Lung (tissue), 12 donors: Measurements from ENCODE around the gene MRPS2. TPM values are rescaled to one million over a fixed set of nuclear protein-coding genes. Genes with fewer than 3 reads are reported as not detected.
"Not testable (repeated sequence)": the region's sequence is repeated elsewhere in the genome, so short reads cannot be mapped to it uniquely, and the experiment has no call there.

Experiments
- ATAC-seq: fragments of 200-7000 bp; cut with Tn5 transposase; one replicate; pipeline ENCODE4 v1.9.1; 2020; ENCODE audit warnings: moderate number of reproducible peaks; ENCODE audit not compliant: insufficient read depth, low FRiP score
- DNase-seq, 3 donors: peaks; one replicate each; pipeline ENCODE4 v3.0.0-alpha.2; 2013 to 2017
- H3K27ac ChIP-seq, 2 donors: one replicate each; pipeline ENCODE4 v1.5.1; 2013; ENCODE audit warnings: mild to moderate bottlenecking in 2 of 2, moderate library complexity in 2 of 2, control low read depth in 1 of 2, inconsistent platforms in 1 of 2, low read depth in 1 of 2, low read length in 1 of 2
- H3K27me3 ChIP-seq, 3 donors: one replicate each; pipeline ENCODE4 v1.5.1; 2013; ENCODE audit warnings: low read length in 2 of 3; ENCODE audit not compliant: control insufficient read depth in 3 of 3, insufficient read depth in 3 of 3
- H3K36me3 ChIP-seq, 4 donors: one replicate each; pipeline ENCODE4 v1.5.1; 2013; ENCODE audit warnings: low read length in 4 of 4, mild to moderate bottlenecking in 1 of 4, moderate library complexity in 1 of 4; ENCODE audit not compliant: control insufficient read depth in 4 of 4, insufficient read depth in 4 of 4
- H3K4me1 ChIP-seq, 5 donors: one replicate each; pipeline ENCODE4 v1.5.1; 2013; ENCODE audit warnings: low read length in 5 of 5, mild to moderate bottlenecking in 2 of 5, moderate library complexity in 1 of 5; ENCODE audit not compliant: control insufficient read depth in 5 of 5, insufficient read depth in 5 of 5
- H3K4me3 ChIP-seq: one replicate; pipeline ENCODE4 v1.5.1; 2013; ENCODE audit warnings: mild to moderate bottlenecking, control low read depth, moderate library complexity
- H3K9ac ChIP-seq, 2 donors: one replicate each; pipeline ENCODE4 v1.5.1; 2013; ENCODE audit warnings: low read length in 2 of 2, control low read depth in 1 of 2; ENCODE audit not compliant: insufficient read depth in 1 of 2
- H3K9me3 ChIP-seq, 4 donors: one replicate each; pipeline ENCODE4 v1.5.1; 2013; ENCODE audit warnings: low read length in 3 of 4, mild to moderate bottlenecking in 1 of 4, moderate library complexity in 1 of 4; ENCODE audit not compliant: control insufficient read depth in 4 of 4, insufficient read depth in 3 of 4
- WGBS, 2 donors: extraction: QIAGEN DNeasy Blood & Tissue Kit; methylation state at CpG; one replicate each; pipeline ENCODE4 v1.1.7; 2013; 5-methylcytosine and 5-hydroxymethylcytosine counted together
- polyA plus RNA-seq, 2 donors: library from polyadenylated mRNA; stranded (reverse); fragments of 200-250 nt; gene quantifications; one replicate each; pipeline ENCODE4 v1.2.1, GENCODE V29; 2013
- total RNA-seq, 2 donors: library from RNA; depleted of rRNA in 1 of 2; stranded (reverse); fragments of >200 nt in 1 of 2; gene quantifications; one replicate each; pipeline ENCODE4 v1.2.1, GENCODE V29; 2014 to 2021
- TF ChIP-seq, protein P1 (sequence below): IDR thresholded peaks from 2 replicates; pipeline ENCODE4 v1.5.1; 2012; ENCODE audit warnings: mild to moderate bottlenecking; ENCODE audit errors: control extremely low read depth, extremely low read depth
- donor health status: control.
- donor health status: control.
- donor health status: Bipolar disorder and iron deficiency.
- donor health status: healthy.
- donor health status: DM: yes; HTN: yes; CAD: no.

Gene MRPS2
- total and polyA plus RNA-seq, 4 donors: 18.2 to 42.0 (median 31.8) TPM

- H3K4me1 ChIP-seq: no peaks in the 10 kb centered on the region
- H3K9ac ChIP-seq: no peak overlapping the region
- H3K4me3 ChIP-seq: no peak overlapping the region
- ATAC-seq (no peak), DNase-seq (no peak)
- no peak overlapping the region for H3K27ac ChIP-seq
- no peaks in the 10 kb centered on the region for H3K36me3 ChIP-seq
- TF ChIP-seq, protein P1, sequence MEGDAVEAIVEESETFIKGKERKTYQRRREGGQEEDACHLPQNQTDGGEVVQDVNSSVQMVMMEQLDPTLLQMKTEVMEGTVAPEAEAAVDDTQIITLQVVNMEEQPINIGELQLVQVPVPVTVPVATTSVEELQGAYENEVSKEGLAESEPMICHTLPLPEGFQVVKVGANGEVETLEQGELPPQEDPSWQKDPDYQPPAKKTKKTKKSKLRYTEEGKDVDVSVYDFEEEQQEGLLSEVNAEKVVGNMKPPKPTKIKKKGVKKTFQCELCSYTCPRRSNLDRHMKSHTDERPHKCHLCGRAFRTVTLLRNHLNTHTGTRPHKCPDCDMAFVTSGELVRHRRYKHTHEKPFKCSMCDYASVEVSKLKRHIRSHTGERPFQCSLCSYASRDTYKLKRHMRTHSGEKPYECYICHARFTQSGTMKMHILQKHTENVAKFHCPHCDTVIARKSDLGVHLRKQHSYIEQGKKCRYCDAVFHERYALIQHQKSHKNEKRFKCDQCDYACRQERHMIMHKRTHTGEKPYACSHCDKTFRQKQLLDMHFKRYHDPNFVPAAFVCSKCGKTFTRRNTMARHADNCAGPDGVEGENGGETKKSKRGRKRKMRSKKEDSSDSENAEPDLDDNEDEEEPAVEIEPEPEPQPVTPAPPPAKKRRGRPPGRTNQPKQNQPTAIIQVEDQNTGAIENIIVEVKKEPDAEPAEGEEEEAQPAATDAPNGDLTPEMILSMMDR: no peak
- WGBS, 2 donors: 93 to 97% methylated on average over 10 of the region's 10 CpGs
- no peaks in the 10 kb centered on the region for H3K27me3 ChIP-seq
- no peaks in the 10 kb centered on the region for H3K9me3 ChIP-seq
These were observed 30.6 kb downstream of the MRPS2 start for GRCh38 chr9:135531096-135531495.

DNA sequence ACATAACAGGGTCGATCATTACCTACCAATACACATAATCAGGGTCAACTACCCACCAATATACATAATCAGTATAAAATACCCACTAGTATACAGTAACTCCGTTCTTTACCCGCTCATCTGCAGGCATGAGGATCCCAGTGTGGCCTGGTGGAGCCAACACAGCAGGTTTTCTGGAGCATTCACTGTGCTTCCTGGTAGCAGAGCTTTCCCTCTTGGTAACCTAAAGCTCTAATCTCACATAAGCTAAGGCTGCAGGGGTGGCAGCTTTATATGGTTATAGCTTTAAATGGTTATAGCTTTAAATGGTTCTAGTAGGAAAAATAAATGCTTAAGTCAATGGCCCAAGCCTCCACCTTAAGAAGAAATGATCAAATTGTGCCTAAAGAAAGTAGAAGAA, 32.6 kb downstream of the MRPS2 start:
- Histone ChIP-seq H3K36me3 (no peaks in the 10 kb centered on the region), H3K9me3 (no peaks in the 10 kb centered on the region), H3K4me1 (no peaks in the 10 kb centered on the region), H3K9ac (no peak overlapping the region), H3K4me3 (no peak overlapping the region), H3K27ac (no peak overlapping the region), H3K27me3 (peaks cover 0 to 2% (median 0%) of the 10 kb centered on the region in 3 donors)
- 93 to 97% methylated on average over 3 of the region's 3 CpGs for WGBS, 2 donors
- ATAC-seq (no peak), DNase-seq (peak in 1 of 3 donors; percentile 4)
- TF ChIP-seq, protein P1: no peak

DNA sequence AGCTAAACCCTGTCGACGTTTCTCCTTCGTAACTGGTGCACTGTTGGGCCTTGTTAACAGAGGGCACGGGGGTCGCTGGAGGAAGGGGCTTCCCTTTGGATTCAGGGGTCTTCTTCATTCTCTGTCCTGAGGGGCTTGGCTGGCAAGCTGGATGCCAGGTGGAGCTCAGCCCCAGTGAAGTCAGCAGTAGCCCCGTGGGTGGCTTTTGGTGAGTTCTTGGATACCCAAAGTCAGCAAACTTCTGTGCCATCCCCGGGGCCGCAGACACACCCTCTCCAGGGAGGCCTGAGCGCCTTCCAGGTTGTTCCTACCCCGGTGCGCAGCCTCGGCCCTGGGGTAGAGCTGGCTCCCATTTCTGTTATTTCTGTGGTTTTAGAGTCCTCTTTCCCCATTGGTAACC, 33.2 kb downstream of the MRPS2 start:
- Histone ChIP-seq H3K9me3 (no peaks in the 10 kb centered on the region), H3K4me1 (no peaks in the 10 kb centered on the region), H3K9ac (no peak overlapping the region), H3K36me3 (no peaks in the 10 kb centered on the region), H3K27me3 (peaks cover 0 to 2% (median 0%) of the 10 kb centered on the region in 3 donors), H3K27ac (no peak overlapping the region), H3K4me3 (no peak overlapping the region)
- ATAC-seq (no peak), DNase-seq (no peak)
- 90 to 98% methylated on average over 12 of the region's 12 CpGs for WGBS, 2 donors
- TF ChIP-seq, protein P1: no peak

- not testable (repeated sequence) for H3K27ac ChIP-seq, H3K27me3 ChIP-seq, H3K4me3 ChIP-seq, H3K4me1 ChIP-seq, H3K36me3 ChIP-seq, DNase-seq, ATAC-seq, H3K9me3 ChIP-seq, H3K9ac ChIP-seq
- 23 to 33% methylated on average over 10 of the region's 10 CpGs for WGBS, 2 donors
These were observed 33.8 kb downstream of the MRPS2 start for GRCh38 chr9:135534192-135534711.

GRCh38 chr9:135534826-135535225, 34.3 kb downstream of the MRPS2 start:
- H3K27ac ChIP-seq, H3K27me3 ChIP-seq, H3K9me3 ChIP-seq, ATAC-seq, DNase-seq, H3K9ac ChIP-seq, H3K4me3 ChIP-seq, H3K4me1 ChIP-seq, H3K36me3 ChIP-seq: not testable (repeated sequence)
- WGBS, 2 donors: 72 to 78% methylated on average over 4 of the region's 4 CpGs

- not testable (repeated sequence) for H3K36me3 ChIP-seq, ATAC-seq, H3K27ac ChIP-seq, DNase-seq, H3K9me3 ChIP-seq, H3K4me1 ChIP-seq, H3K27me3 ChIP-seq, H3K4me3 ChIP-seq, H3K9ac ChIP-seq
- WGBS, 2 donors: 80 to 90% methylated on average over 10 to 13 of the region's 13 CpGs
These were observed 35.1 kb downstream of the MRPS2 start for GRCh38 chr9:135535631-135536030.
